GM23338 (cell line): ENCODE measurements around the gene SNCA.

Experiments
- EZH2 ChIP-seq: fragments of 200-600 bp; sonication (generic); IDR thresholded peaks from one replicate; pipeline ENCODE4 v1.8.0; 2017; ENCODE audit warnings: antibody characterized with exemption, mild to moderate bottlenecking, low read depth; ENCODE audit not compliant: unreplicated experiment
- EZH2phosphoT487 ChIP-seq: fragments of 200-600 bp; sonication (generic); IDR thresholded peaks from one replicate; pipeline ENCODE4 v1.8.1; 2018; ENCODE audit warnings: antibody characterized with exemption; ENCODE audit not compliant: unreplicated experiment
- JUNB ChIP-seq: IDR thresholded peaks from one replicate; pipeline ENCODE4 v1.6.1; 2016; ENCODE audit warnings: antibody characterized with exemption; ENCODE audit not compliant: unreplicated experiment
- REST ChIP-seq: IDR thresholded peaks from one replicate; pipeline ENCODE4 v1.6.1; 2018; ENCODE audit warnings: antibody characterized with exemption; ENCODE audit not compliant: unreplicated experiment
- ZNF331 ChIP-seq: fragments of 250-450 bp; sonication (Bioruptor Pico); IDR thresholded peaks from 2 replicates; pipeline ENCODE4 v1.5.0; 2020; ENCODE audit warnings: low read depth, mild to moderate bottlenecking, moderate library complexity
- TF ChIP-seq, protein P1 (sequence below), 2 experiments: fragments of 200-600 bp in 1 of 2; sonication (generic) in 1 of 2; conservative IDR thresholded peaks; 2 replicates each; pipeline versions ENCODE4 v1.5.1 to v1.6.1; 2016 to 2017; ENCODE audit warnings: antibody characterized with exemption in 2 of 2, low read depth in 2 of 2, mild to moderate bottlenecking in 2 of 2, moderate library complexity in 1 of 2

- no peak for TF ChIP-seq EZH2
- TF ChIP-seq ZNF331, result no peak
- TF ChIP-seq, protein P1, sequence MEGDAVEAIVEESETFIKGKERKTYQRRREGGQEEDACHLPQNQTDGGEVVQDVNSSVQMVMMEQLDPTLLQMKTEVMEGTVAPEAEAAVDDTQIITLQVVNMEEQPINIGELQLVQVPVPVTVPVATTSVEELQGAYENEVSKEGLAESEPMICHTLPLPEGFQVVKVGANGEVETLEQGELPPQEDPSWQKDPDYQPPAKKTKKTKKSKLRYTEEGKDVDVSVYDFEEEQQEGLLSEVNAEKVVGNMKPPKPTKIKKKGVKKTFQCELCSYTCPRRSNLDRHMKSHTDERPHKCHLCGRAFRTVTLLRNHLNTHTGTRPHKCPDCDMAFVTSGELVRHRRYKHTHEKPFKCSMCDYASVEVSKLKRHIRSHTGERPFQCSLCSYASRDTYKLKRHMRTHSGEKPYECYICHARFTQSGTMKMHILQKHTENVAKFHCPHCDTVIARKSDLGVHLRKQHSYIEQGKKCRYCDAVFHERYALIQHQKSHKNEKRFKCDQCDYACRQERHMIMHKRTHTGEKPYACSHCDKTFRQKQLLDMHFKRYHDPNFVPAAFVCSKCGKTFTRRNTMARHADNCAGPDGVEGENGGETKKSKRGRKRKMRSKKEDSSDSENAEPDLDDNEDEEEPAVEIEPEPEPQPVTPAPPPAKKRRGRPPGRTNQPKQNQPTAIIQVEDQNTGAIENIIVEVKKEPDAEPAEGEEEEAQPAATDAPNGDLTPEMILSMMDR (conservative IDR thresholded peaks at IDR 0.05; ENCODE audit: low read depth in 2 of 2), result no peak
- TF ChIP-seq JUNB, result no peak
- TF ChIP-seq EZH2phosphoT487, result no peak
- TF ChIP-seq REST, result no peak
Measured at GRCh38 chr4:89744914-89745313, 92.0 kb downstream of the SNCA start.
